PC-3 (cell line): Measurements from ENCODE around the gene ITPRID2.

Experiments
- EZH2 ChIP-seq: fragments of 300-600 bp; sonication (generic); IDR thresholded peaks from one replicate; pipeline ENCODE4 v1.6.1; 2017; ENCODE audit warnings: antibody characterized with exemption, mild to moderate bottlenecking, low read length; ENCODE audit not compliant: unreplicated experiment
- TF ChIP-seq, protein P1 (sequence below): fragments of 300-600 bp; sonication (generic); conservative IDR thresholded peaks from 2 replicates; pipeline ENCODE4 v1.5.1; 2017; ENCODE audit warnings: antibody characterized with exemption, low read depth, mild to moderate bottlenecking, low read length

DNA sequence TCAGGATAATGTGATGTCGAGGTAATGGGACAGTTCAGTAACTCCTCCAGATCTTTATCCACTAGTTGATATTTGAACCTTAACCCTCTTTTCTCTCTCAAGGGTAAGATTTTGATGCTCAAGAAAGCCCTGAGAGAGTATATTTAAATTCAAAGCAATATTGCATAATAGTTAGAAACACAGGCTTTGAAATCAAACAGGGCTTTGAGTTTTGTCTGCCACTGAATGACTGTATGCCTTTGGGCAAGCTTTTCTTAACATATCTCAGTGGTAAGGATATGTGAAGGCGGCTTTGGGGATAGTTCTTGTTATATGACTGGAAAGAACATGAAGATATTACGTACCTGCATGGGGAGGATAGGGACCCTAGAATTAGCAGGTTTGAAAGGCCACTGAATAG is 11.1 kb downstream of the ITPRID2 start:
- TF ChIP-seq, protein P1, sequence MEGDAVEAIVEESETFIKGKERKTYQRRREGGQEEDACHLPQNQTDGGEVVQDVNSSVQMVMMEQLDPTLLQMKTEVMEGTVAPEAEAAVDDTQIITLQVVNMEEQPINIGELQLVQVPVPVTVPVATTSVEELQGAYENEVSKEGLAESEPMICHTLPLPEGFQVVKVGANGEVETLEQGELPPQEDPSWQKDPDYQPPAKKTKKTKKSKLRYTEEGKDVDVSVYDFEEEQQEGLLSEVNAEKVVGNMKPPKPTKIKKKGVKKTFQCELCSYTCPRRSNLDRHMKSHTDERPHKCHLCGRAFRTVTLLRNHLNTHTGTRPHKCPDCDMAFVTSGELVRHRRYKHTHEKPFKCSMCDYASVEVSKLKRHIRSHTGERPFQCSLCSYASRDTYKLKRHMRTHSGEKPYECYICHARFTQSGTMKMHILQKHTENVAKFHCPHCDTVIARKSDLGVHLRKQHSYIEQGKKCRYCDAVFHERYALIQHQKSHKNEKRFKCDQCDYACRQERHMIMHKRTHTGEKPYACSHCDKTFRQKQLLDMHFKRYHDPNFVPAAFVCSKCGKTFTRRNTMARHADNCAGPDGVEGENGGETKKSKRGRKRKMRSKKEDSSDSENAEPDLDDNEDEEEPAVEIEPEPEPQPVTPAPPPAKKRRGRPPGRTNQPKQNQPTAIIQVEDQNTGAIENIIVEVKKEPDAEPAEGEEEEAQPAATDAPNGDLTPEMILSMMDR: no peak
- TF ChIP-seq EZH2: no peak
